Measurements from ENCODE around the gene RPL27A.

Gene RPL27A

GRCh38 chr11:8701891-8702597, 19.5 kb downstream of the RPL27A start:
- no peak overlapping the region for H3K27ac ChIP-seq
- TF ChIP-seq CTCF (conservative IDR thresholded peaks at IDR 0.05), result no peak

- H3K27ac ChIP-seq, result no peak overlapping the region
- no peak for TF ChIP-seq CTCF (conservative IDR thresholded peaks at IDR 0.05)
Observed at GRCh38 chr11:8702598-8702915, 20.0 kb downstream of the RPL27A start.

GRCh38 chr11:8704136-8704535, 21.5 kb downstream of the RPL27A start:
- no peak for TF ChIP-seq CTCF (conservative IDR thresholded peaks at IDR 0.05)
- H3K27ac ChIP-seq, result no peak overlapping the region

- no peak overlapping the region for H3K27ac ChIP-seq
- TF ChIP-seq CTCF (conservative IDR thresholded peaks at IDR 0.05), result no peak
Observed at GRCh38 chr11:8705146-8705545, 22.6 kb downstream of the RPL27A start.

- H3K27ac ChIP-seq, result no peak overlapping the region
- no peak for TF ChIP-seq CTCF (conservative IDR thresholded peaks at IDR 0.05)
Observed at GRCh38 chr11:8706673-8707432, 24.3 kb downstream of the RPL27A start.

- no peak for TF ChIP-seq CTCF (conservative IDR thresholded peaks at IDR 0.05)
- no peak overlapping the region for H3K27ac ChIP-seq
Observed at GRCh38 chr11:8707541-8708191, 25.1 kb downstream of the RPL27A start.

- no peak for TF ChIP-seq CTCF (conservative IDR thresholded peaks at IDR 0.05)
- H3K27ac ChIP-seq, result no peak overlapping the region
Observed at GRCh38 chr11:8709002-8709672, 26.5 kb downstream of the RPL27A start.
